Activated gamma-delta T cell (primary cell): ENCODE results near the gene CAMK1D.

ENCODE experiments used
- DNase-seq: peaks from one replicate; lab custom pipeline; 2025; lab: John Stamatoyannopoulos, UW

Gene CAMK1D

GRCh38 chr10:12375076-12375504 is 25.7 kb downstream of the CAMK1D start:
- no peak for DNase-seq

- no peak for DNase-seq
These were observed 26.9 kb downstream of the CAMK1D start for GRCh38 chr10:12376211-12376610.

GRCh38 chr10:12377658-12378290 is 28.4 kb downstream of the CAMK1D start:
- DNase-seq: no peak

- DNase-seq: no peak
These were observed 31.7 kb downstream of the CAMK1D start for GRCh38 chr10:12380999-12381398.

- DNase-seq: no peak
These were observed 32.3 kb downstream of the CAMK1D start for GRCh38 chr10:12381536-12382156.

GRCh38 chr10:12382157-12382548 is 32.8 kb downstream of the CAMK1D start:
- no peak for DNase-seq

- DNase-seq: no peak
These were observed 33.7 kb downstream of the CAMK1D start for GRCh38 chr10:12382956-12383531.

- DNase-seq: no peak
These were observed 35.6 kb downstream of the CAMK1D start for GRCh38 chr10:12384906-12385305.

GRCh38 chr10:12387561-12388210 is 38.3 kb downstream of the CAMK1D start:
- no peak for DNase-seq

GRCh38 chr10:12388671-12389070 is 39.3 kb downstream of the CAMK1D start:
- DNase-seq: no peak

- DNase-seq: no peak
These were observed 39.9 kb downstream of the CAMK1D start for GRCh38 chr10:12389154-12389734.

GRCh38 chr10:12390733-12391132 is 41.4 kb downstream of the CAMK1D start:
- DNase-seq: no peak

GRCh38 chr10:12391206-12391605 is 41.9 kb downstream of the CAMK1D start:
- no peak for DNase-seq

GRCh38 chr10:12393831-12394230 is 44.5 kb downstream of the CAMK1D start:
- DNase-seq: no peak

- no peak for DNase-seq
These were observed 45.1 kb downstream of the CAMK1D start for GRCh38 chr10:12394241-12395033.

- no peak for DNase-seq
These were observed 46.7 kb downstream of the CAMK1D start for GRCh38 chr10:12396093-12396492.

GRCh38 chr10:12396567-12396966 is 47.2 kb downstream of the CAMK1D start:
- DNase-seq: no peak

GRCh38 chr10:12397147-12397896 is 48.0 kb downstream of the CAMK1D start:
- DNase-seq: no peak

- no peak for DNase-seq
These were observed 48.6 kb downstream of the CAMK1D start for GRCh38 chr10:12397941-12398340.

- no peak for DNase-seq
These were observed 51.1 kb downstream of the CAMK1D start for GRCh38 chr10:12400266-12400931.
